Stimulated activated CD8-positive, alpha-beta memory T cell treated with anti-CD3 and anti-CD28 coated beads, Interleukin-7, amount 100 ng/mL, for 4 hours (primary cell): ENCODE results near the gene EIF3L.
A peak's percentile ranks its signal among the peaks of the same experiment; 100 is the strongest.
"Not testable (repeated sequence)": the region's sequence is repeated elsewhere in the genome, so short reads cannot be mapped to it uniquely, and the experiment has no call there.

Experiments used
- DNase-seq, 2 donors: peaks; one replicate each; pipeline ENCODE4 v3.0.0-alpha.2; 2020; ENCODE audit warnings: low read depth in 2 of 2

Gene EIF3L

DNA sequence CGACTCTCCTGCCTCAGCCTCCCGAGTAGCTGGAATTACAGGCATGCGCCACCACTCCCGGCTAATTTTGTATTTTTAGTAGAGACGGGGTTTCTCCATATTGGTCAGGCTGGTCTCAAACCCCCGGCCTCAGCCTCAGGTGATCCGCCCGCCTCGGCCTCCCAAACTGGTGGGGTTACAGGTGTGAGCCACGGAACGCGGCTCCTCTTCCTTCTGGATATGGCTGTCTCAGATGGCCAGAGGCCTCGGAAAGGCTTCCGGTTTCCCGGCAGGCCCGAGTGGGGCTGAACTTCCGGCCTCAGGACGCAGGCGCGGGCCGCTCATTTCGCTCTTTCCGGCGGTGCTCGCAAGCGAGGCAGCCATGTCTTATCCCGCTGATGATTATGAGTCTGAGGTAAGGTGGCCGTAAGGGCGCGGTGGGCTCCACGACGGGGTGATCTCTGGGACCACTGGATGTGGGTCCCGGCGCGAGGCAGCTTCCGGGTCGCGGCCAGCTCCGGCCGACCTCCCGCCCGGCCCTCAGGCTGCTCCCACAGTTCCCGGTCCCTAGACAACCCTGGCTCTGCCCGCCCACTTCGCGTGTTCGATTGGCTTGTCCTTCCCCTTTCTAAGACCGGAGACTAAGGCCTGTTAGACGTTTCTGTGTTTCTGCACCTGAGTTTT, at the start of gene EIF3L:
Gene EIF3L (plus strand): TSS at position 331 of the 663 bp plus-strand sequence. CDS start 31 bp downstream, at position 362.
- DNase-seq, result peak; percentile 73 to 85

DNA sequence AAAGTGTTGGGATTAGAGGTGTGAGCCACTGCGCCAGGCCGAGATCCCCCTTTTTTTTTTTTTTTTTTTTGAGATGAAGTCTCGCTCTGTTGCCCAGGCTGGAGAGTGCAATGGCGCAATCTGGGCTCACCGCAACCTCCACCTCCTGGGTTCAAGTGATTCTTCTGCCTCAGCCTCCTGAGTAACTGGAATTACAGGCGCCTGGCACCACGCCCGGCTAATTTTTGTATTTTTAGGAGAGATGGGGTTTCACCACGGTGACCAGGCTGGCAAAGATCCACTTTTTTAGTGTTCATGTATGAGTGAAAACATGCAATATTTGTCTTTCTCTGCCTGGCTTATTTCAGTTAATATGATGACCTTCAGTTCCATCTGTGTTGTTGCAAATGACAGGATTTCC, 49.2 kb upstream of the EIF3L start:
- not testable (repeated sequence) for DNase-seq

DNA sequence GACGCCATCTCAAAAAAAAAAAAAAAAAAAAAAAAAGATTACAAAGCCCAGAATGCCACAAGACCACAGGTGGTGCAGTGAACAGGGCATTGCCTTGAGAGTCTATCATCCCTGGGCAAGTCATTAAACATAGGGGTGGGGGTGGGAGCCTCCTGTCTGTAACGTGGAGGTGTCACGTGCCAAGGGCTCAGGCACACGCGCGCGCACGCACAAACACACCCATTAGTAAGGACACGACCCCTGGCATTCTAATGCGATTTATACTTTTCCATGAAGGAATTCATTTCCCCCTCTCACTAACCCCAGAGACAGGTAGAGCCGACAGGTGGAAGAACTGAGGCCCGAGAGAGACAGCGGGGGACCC, 47.3 kb upstream of the EIF3L start:
- DNase-seq, result no peak

DNA sequence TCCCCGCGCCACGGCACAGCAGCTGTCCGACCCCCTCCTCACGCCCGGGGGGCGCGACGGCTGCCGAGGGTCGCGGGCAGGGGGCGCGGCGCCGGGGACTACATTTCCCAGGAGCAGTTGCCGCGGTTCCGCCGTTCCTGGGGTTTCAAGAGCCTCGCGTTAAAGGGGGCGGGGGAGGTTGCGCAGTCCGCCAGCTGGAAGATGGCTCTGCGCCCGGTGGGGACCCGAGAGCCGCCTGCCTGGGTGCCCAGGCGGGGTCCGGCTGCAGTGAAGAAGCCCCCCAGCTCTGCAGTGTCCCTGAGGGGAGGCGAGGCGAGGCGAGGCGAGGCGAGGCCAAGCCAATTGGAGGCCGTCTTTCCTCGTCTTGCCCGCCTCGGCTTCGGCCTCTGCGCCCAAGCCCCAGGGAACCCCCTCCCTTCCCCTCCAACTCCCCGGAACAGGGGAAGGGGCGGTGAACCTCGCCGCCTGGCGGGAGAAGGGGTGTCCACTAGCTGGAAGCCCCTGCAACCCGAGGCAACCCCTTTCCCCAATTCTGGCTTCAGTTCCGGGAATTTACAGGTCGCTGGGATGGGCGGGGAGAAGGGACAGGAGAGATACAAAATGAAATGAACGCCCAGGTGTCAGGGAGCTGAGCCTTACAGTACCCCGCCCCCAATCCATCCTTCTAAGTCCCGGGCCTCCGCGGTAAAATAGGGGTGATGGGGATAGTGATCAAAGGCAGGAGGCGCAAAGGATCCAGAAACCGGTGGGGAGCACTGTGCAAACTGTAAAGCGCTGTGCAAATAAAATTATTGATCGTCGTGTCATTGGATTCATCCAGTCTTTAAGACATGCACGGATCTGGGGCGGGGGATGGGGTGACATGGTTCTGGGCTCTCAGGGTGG, 46.7 kb upstream of the EIF3L start:
- DNase-seq, result no peak

DNA sequence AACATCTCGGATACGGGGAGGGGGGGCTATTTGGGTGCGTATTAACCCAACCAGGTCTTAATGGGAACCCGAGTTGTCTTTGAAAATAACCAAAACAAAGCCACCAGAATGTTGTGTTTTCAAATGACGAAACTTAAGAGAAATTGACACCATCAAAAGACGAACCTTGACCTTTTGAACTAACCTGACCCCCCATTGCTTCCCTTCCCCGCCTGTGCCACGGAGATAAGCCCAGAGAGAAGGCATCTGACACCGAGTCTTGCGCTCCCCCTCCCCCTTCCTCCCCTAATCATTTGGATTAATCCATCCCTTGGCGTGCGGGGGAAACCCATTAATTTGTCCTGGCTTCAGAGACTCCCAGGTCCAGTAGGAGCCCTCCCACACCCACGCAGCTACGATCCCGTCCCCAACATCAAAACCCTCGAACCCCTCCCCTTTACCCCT, 46.0 kb upstream of the EIF3L start:
- DNase-seq, result no peak

DNA sequence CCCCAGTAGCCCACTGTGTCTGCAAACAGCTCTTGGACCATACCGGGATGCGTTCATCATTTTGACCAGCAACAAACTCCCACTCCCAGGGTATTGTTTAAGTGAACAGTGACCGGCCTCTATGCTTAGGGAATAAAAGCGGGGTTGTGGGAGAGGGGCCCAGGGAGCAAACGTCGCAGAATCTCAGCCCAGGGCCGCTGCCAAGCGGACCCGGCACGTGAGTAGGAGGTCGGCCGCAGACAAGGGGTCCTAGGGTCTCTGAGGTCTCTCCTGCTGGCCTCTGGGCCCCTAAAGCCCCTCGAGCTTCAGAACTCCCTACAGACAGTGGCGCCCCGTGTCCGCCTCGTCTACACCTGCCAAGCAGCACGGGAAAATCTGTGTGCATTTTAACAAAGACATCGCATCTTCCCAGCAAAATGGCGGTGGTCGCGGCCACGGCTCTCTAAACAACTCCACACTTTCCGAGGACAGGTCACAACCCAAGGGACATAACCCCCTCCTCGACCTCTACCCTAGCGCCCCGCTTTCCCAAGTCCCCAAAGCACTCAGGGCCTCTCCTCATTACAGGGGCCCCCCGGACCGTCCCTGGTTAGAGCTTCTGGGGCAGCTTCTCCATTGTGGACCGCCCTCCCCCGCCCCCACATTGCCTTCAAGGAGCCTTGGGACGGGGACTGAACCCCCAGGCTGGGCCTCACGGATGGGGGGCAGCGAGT, 45.4 kb upstream of the EIF3L start:
- no peak for DNase-seq

DNA sequence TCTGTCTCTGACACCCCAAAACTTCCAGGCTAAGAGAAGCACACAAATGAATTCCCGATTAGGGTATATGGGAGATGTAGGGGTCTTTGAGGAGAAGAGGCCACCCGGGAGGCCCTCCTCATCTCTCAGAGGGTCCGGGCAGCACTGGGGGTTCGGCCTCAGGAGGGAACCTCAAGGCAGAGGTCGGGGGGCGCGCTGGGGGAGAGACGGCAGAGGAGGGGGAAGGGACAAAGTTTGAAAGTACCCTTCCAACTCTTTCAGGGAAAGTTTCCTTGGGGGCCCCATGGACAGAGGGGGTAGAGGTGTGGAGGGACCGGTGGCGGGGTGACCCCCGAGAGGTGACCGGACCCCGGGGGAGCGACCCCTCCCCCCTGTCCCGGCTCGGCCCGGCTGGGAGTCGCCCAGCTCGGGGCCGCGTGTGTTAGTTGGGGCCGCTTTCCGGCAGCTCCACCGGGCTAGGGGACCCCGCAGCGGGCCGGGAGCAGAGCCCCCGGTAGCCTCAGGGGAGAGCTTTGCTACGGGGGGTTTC, 44.8 kb upstream of the EIF3L start:
- DNase-seq, result no peak

DNA sequence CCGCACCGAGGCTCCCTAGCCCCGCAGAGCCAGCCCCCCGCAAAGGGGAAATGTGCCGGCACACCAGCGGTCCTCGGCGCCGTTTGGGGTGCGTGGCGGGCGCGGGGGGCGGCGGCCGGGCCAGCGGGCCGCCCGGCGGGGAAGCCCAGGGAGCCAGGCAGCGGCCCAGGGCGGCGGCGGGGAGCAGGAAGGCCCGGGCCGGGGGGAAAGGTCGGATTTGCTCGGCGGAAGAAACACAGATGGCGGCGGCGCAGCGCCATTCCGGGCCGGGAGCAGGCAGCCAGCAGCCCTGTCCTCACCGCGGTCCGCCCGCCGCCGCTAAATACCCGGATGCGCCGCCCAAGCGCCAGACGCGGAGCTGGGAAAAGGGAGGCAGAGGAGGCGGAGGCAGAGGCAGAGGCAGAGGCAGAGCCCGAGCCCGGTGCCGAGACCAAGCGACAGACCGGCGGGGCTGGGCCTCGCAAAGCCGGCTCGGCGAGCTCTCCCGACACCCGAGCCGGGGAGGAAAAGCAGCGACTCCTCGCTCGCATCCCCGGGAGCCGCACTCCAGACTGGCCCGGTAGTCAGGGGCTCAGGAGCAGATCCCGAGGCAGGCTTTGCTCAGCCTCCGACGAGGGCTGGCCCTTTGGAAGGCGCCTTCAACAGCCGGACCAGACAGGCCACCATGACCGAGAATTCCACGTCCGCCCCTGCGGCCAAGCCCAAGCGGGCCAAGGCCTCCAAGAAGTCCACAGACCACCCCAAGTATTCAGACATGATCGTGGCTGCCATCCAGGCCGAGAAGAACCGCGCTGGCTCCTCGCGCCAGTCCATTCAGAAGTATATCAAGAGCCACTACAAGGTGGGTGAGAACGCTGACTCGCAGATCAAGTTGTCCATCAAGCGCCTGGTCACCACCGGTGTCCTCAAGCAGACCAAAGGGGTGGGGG, 44.1 kb upstream of the EIF3L start:
- DNase-seq, result peak; percentile 15 to 29

DNA sequence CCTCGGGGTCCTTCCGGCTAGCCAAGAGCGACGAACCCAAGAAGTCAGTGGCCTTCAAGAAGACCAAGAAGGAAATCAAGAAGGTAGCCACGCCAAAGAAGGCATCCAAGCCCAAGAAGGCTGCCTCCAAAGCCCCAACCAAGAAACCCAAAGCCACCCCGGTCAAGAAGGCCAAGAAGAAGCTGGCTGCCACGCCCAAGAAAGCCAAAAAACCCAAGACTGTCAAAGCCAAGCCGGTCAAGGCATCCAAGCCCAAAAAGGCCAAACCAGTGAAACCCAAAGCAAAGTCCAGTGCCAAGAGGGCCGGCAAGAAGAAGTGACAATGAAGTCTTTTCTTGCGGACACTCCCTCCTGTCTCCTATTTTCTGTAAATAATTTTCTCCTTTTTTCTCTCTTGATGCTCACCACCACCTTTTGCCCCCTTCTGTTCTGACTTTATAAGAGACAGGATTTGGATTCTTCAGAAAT, 43.4 kb upstream of the EIF3L start:
- no peak for DNase-seq

DNA sequence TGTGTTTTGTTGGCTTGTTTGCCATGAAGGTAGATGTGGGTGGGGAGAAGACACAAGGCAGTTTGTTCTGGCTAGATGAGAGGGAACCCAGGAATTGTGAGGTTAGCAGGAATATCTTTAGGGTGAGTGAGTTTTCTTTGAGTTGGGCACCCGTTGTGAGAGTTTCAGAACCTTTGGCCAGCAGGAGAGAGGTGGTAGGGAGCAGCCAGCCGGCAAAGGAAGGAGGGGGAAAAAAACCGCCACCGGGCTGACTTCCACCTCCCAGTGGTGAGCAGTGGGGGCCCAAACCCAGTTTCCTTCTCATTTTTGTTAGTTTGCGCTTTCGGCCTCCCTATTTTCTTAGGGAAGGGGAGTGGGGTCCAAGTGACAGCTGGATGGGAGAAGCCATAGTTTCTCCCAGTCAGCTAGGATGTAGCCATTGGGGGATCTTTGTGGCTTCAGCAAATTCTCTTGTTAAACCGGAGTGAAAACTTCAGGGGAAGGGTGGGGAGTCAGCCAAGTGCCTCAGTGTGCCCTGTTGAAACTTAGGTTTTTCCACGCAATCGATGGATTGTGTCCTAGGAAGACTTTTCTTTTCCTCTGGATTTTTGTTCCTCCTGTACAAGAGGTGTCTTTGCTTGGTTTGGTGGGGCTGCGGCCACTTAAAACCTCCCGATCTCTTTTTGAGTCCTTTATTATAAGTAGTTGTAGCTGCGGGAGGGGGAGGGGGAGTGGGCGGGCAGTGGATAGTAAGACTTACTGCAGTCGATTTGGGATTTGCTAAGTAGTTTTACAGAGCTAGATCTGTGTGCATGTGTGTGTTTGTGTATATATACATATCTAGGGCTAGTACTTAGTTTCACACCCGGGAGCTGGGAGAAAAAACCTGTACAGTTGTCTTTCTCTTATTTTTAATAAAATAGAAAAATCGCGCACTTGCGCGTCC, 42.5 kb upstream of the EIF3L start:
- DNase-seq, result no peak

DNA sequence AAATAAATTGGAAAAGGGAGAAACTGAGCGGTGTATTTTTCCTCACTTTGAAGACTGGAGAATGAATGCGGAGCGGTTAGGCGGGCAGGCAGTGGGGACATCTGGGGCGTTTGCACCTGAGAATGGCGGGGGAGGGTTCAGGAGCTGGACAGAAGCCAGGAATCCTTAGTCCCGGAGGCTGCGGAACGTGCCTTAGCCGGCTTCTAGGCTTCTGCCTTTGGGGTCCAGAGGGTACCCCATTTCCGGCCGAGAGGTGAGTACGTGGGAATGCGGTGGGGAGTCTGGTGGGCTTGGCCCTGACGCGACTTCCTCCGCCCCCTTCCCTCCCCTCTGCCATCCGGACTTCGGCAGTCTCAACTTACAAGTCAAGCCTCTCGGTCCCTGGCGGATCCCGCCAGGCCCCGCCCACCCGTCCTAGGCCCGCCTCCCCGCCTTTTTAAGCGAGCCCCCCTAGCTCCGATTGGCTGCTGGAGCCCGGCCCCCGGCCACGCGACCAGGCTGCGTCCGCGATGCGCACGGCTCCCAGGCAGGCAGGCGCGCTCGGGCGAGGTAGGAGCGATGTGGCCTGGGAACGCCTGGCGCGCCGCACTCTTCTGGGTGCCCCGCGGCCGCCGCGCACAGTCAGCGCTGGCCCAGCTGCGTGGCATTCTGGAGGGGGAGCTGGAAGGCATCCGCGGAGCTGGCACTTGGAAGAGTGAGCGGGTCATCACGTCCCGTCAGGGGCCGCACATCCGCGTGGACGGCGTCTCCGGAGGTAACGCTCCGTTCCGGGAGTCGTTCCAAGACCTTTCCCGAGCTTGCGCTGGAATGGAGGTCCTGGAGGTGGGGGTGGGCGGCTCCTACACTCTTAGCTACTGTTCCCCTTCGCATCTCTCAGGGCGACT, 41.6 kb upstream of the EIF3L start, which contains the start of gene GCAT:
Gene GCAT (plus strand): TSS at position 525 of the 884 bp plus-strand sequence. CDS start 34 bp downstream, at position 559.
- peak; percentile 69 to 84 for DNase-seq

DNA sequence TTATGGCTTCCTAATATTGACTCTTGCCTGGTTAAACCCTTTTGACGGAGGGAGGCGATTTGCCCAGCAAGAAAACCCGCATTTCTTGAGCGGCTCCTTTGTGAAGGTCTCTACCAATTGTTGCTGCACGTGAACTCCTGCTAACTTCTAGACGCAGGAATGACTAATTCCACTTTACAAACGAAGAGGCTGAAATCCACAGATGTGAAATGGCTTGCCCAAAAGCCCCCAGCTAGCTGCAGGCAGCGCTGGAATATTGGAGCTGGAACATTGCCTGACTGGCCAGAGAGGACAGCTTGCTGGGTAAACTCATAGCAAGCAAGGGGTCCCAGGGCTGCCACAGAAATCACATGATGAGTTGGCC, 40.9 kb upstream of the EIF3L start:
- DNase-seq, result no peak

DNA sequence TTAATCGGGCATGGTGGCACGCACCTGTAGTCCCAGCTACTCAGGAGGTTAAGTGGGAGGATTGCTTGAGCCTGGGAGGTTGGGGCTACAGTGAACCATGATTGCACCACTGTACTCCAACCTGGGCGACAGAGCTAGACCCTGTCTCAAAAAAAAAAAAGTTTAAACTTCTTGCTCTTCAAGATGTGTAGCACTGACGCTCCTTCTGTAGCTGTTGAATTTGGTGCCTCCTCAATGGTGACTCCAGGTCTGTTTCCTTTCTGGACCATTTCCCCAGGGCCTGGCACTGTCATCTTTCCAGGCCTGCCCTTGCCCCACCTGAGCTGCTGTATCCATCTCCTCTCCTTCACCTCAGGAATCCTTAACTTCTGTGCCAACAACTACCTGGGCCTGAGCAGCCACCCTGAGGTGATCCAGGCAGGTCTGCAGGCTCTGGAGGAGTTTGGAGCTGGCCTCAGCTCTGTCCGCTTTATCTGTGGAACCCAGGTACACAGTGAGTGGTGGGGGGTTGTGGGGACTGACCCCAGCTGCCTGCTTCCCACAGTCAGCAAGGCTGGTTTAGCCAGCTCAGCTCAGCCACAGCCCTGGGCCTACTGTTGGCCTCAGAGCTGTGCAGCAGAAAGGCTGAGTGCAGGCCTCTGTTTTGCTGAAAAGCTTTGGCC, 39.4 kb upstream of the EIF3L start:
- no peak for DNase-seq

DNA sequence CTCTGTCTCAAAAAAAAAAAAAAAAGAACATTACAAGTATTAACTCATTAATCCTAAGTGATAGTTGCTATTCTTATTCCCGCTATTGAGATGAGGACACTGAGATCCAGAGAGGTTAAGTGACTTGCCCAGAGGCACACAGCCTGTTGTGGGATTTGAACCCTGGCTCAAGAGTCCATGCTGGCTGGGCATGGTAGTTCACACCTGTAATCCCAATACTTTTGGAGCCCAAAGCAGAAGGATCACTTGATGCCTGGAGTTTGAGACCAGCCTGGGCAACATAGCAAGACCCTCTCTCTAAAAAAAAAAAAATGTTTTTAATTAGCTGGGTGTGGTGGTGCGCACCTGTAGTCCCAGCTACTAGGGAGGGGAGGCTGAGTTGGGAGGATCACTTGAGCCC, 37.4 kb upstream of the EIF3L start:
- DNase-seq, result no peak

DNA sequence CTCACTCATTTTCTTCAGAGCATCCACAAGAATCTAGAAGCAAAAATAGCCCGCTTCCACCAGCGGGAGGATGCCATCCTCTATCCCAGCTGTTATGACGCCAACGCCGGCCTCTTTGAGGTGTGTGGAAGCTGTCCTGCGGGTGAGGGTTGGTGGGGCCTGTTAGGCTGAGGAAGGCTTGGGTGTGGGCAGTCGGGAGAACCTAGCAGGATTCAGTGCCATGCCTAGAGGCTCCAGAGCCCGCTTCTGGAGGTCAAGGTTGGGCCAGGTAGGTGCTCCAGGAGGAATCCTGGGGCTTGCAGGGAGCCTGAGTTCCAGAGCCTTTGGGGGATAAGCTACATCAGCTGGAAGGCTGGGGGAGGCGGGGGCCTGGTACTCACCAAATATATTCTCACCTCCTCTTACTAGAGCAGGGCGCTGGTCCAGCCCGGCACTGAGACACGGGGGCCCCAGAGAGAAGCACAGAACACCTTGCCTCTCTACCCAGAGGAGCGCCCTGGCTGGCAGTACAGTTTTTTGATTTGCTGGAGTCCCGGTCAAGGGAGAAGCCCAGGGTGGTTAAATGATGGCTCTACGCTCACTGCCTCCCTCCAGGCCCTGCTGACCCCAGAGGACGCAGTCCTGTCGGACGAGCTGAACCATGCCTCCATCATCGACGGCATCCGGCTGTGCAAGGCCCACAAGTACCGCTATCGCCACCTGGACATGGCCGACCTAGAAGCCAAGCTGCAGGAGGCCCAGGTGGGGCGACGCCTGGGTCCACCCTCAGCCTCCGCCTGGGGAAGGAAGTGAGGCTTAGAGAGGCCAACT, 36.1 kb upstream of the EIF3L start:
- DNase-seq, result no peak

DNA sequence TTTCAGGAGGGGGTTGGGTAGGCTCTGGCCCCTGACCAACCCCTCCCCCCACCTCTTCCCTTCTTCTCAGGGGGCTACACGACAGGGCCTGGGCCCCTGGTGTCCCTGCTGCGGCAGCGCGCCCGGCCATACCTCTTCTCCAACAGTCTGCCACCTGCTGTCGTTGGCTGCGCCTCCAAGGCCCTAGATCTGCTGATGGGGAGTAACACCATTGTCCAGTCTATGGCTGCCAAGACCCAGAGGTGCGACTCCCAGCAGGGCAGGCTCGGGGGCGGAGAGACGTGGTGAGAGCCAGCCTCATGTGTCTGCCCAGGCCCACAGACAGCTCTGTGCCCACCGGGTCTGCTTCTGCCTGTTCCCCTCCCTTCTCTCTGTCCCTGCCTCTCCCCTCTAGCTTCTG, 33.6 kb upstream of the EIF3L start:
- no peak for DNase-seq

DNA sequence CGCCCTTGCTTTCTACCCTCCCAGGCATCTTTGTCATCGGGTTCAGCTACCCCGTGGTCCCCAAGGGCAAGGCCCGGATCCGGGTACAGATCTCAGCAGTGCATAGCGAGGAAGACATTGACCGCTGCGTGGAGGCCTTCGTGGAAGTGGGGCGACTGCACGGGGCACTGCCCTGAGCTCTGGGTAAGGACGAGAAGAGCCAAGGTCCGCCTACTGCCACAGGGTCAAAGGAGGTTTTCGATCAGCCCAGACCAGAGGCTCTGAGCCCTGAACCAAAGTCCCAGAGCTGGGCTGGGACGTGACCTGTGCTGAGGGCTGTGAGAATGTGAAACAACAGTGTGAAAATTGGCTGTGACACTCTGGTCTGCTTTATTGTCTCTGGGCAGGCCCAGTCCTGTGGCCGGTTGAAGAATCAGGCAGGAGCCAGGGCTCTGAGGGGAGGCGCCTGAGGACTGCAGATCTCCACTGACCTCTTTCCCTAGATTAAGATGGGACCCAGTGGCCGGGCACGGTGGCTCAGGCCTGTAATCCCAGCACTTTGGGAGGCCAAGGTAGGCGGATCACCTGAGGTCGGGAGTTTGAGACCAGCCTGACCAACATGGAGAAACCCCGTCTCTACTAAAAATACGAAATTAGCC, 32.6 kb upstream of the EIF3L start:
- no peak for DNase-seq
